Muscle layer of duodenum (tissue), 2 donors: ENCODE data around the gene ZNF689.
A peak's percentile ranks its signal among the peaks of the same experiment; 100 is the strongest.

Source experiments
- H3K27ac ChIP-seq: one replicate; pipeline ENCODE4 v1.7.0; 2013; ENCODE audit warnings: mild to moderate bottlenecking, low read length
- H3K27me3 ChIP-seq: one replicate; pipeline ENCODE4 v1.7.0; 2013; ENCODE audit warnings: low read depth, mild to moderate bottlenecking, control low read depth, low read length
- H3K36me3 ChIP-seq, 2 donors: one replicate each; pipeline ENCODE4 v1.7.0; 2013; ENCODE audit warnings: low read length in 2 of 2, control low read depth in 1 of 2, mild to moderate bottlenecking in 1 of 2; ENCODE audit not compliant: insufficient read depth in 2 of 2, control insufficient read depth in 1 of 2
- H3K4me1 ChIP-seq, 2 donors: one replicate each; pipeline ENCODE4 v1.7.0; 2013; ENCODE audit warnings: low read length in 2 of 2, mild to moderate bottlenecking in 2 of 2, control low read depth in 1 of 2, moderate library complexity in 1 of 2; ENCODE audit not compliant: insufficient read depth in 2 of 2, control insufficient read depth in 1 of 2
- H3K4me3 ChIP-seq, 2 donors: one replicate each; pipeline ENCODE4 v1.7.0; 2013; ENCODE audit warnings: low read length in 2 of 2, low read depth in 1 of 2, mild to moderate bottlenecking in 1 of 2
- H3K9me3 ChIP-seq, 2 donors: one replicate each; pipeline ENCODE4 v1.7.0; 2013; ENCODE audit warnings: low read length in 2 of 2, control low read depth in 1 of 2, mild to moderate bottlenecking in 1 of 2; ENCODE audit not compliant: control insufficient read depth in 1 of 2
- donor health status: healthy.

ZNF689 gene

DNA sequence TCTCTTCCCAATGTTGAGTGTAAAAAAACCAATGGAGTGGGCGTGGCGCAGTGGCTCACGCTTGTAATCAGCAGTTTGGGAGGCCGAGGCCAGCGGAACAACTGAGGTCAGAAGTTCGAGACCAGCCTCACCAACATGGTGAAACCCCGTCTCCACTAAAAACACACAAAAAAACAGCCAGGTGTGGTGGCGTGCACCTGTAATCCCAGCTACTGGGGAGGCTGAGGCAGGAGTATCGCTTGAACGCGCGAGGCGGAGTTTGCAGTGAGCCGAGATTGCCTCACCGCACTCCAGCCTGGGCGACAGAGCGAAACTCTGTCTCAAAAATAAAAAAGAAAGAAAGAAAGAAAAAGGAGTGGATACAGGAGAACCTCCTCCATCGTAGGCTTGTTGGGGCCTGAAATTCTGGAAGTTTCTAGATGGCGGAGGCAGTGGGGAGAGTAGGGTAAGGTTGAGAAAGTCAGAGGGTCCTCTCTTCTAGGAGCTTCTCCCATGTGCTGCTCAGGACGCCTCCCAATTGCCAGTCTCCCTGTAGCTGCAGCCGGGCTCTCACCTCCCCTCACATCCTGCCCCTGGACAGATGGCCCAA is 51.3 kb downstream of the ZNF689 start:
- Histone ChIP-seq H3K4me1 (peaks cover 0 to 17% of the 10 kb centered on the region in 2 donors), H3K27ac (peak overlapping the region; percentile 60), H3K36me3 (peaks cover 3 to 10% of the 10 kb centered on the region in 2 donors), H3K9me3 (no peaks in the 10 kb centered on the region), H3K4me3 (peak overlapping the region; percentile 53 to 85), H3K27me3 (no peaks in the 10 kb centered on the region)

DNA sequence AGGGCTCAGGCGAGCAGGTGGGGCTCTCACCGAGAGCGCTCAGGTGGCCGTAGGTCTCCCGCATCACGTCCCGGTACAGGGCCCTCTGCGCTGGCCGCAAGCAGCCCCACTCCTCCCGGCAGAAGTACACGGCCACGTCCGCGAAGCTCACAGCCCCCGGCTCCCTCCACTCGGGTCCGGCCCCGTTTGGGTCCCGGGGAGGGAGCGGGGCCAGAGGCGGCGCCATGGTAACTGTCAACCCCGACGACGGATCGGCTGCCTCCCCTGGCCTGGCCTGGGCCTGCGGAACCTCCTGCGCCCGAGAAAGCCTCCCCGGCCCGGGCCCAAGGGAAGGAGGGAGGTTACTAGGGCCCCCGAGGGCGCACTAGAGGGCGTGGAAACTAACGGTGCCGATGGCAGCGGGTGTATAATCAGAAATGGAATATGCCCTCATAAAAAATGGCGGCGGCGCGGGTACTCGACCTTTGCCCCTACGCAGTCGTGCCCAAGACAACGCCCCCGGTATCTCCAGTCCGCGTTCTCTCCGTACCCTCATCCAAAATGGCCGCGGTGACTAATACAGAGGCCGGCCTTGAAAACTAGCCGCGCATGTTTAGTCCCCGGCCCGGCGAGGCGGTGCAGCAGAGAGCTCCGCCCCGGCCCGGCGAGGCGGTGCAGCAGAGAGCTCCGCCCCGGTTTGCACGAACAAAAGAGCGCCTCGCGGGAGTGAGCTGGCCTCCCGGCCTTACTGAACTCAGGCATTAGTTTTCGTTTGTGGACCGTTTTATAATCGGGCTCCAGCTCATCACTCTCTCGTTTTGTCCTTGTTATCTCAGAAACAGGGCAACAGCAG is 52.0 kb downstream of the ZNF689 start, which contains the start of gene ZNF764:
ZNF764 (minus strand) TSS at position 418 of the 832 bp plus-strand sequence; CDS start at position 226, 192 bp downstream.
- peaks cover 3 to 10% of the 10 kb centered on the region in 2 donors for H3K36me3 ChIP-seq
- no peaks in the 10 kb centered on the region for H3K27me3 ChIP-seq
- peak within 1 kb of the TSS; percentile 66 to 85 for H3K4me3 ChIP-seq
- H3K9me3 ChIP-seq, result no peaks in the 10 kb centered on the region
- peaks cover 2 to 20% of the 10 kb centered on the region in 2 donors for H3K4me1 ChIP-seq
- peak within 1 kb of the TSS; percentile 72 for H3K27ac ChIP-seq

DNA sequence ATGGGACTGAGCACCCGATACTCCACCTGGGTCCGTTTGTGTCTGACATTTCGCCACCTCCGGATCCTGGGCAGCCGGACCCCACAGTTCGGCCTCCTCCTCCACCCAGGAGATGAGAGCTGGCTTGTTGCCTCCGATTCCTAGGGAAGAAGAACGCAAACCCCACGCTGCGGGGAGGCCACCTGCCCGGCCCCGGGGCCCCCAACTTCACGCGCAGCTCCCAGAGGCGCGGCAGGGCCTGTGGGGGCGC is 52.6 kb downstream of the ZNF689 start:
- Histone ChIP-seq H3K9me3 (no peaks in the 10 kb centered on the region), H3K27ac (peak overlapping the region; percentile 72), H3K27me3 (no peaks in the 10 kb centered on the region), H3K36me3 (peaks cover 9 to 15% of the 10 kb centered on the region in 2 donors), H3K4me3 (peak overlapping the region; percentile 66 to 85), H3K4me1 (peaks cover 6 to 20% of the 10 kb centered on the region in 2 donors)

- Histone ChIP-seq H3K36me3 (peaks cover 10 to 17% of the 10 kb centered on the region in 2 donors), H3K4me1 (peaks cover 6 to 17% of the 10 kb centered on the region in 2 donors), H3K4me3 (no peak overlapping the region), H3K27ac (no peak overlapping the region), H3K9me3 (no peaks in the 10 kb centered on the region), H3K27me3 (no peaks in the 10 kb centered on the region)
Measured at GRCh38 chr16:30556125-30556473, 54.1 kb downstream of the ZNF689 start.

- Histone ChIP-seq H3K4me1 (peaks cover 6 to 14% of the 10 kb centered on the region in 2 donors), H3K4me3 (no peak overlapping the region), H3K27me3 (no peaks in the 10 kb centered on the region), H3K9me3 (no peaks in the 10 kb centered on the region), H3K27ac (no peak overlapping the region), H3K36me3 (peaks cover 10 to 17% of the 10 kb centered on the region in 2 donors)
Measured at GRCh38 chr16:30555315-30556124, 54.7 kb downstream of the ZNF689 start.

DNA sequence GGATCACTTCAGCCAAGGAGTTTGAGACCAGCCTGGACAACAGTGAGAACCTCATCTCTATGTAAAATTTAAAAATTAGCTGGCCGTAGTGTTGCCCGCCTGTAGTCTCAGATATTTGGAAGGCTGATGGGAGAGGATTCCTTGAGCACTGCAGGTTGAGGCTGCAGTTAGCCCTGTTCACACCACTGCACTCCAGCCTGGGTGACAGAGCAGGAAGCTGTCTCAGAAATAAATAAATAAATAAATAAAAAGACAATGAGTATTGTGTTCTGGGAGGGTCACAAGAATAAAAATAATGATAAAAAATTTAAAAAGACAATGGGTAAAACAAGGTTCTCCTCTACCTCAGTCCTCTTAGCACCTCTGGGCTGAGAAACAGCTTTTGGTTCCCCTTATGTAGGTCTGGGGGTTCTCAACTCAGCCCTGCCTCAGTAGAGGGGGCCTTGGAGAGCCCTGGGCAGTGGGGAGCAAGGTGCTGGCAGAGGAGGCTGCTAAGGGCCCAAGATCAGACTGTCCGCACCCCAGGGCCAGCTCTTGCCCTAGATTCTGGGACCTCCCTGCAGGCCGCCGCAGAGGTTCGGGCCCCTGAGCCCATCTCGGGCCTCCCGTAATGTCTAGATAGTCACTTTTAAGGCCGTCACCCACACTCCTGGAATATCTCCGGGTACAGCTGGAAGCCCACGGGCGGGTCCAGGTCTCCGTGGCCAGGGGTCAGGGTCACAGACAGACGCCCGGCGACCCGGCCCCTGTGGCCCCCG is 55.5 kb downstream of the ZNF689 start:
- peaks cover 6 to 14% of the 10 kb centered on the region in 2 donors for H3K4me1 ChIP-seq
- H3K27ac ChIP-seq, result no peak overlapping the region
- no peak overlapping the region for H3K4me3 ChIP-seq
- H3K27me3 ChIP-seq, result no peaks in the 10 kb centered on the region
- H3K36me3 ChIP-seq, result peaks cover 10 to 17% of the 10 kb centered on the region in 2 donors
- H3K9me3 ChIP-seq, result no peaks in the 10 kb centered on the region

- Histone ChIP-seq H3K36me3 (peaks cover 10 to 17% of the 10 kb centered on the region in 2 donors), H3K4me3 (no peak overlapping the region), H3K4me1 (peaks cover 6 to 14% of the 10 kb centered on the region in 2 donors), H3K27ac (no peak overlapping the region), H3K9me3 (no peaks in the 10 kb centered on the region), H3K27me3 (no peaks in the 10 kb centered on the region)
Measured at GRCh38 chr16:30553393-30553899, 56.7 kb downstream of the ZNF689 start.

DNA sequence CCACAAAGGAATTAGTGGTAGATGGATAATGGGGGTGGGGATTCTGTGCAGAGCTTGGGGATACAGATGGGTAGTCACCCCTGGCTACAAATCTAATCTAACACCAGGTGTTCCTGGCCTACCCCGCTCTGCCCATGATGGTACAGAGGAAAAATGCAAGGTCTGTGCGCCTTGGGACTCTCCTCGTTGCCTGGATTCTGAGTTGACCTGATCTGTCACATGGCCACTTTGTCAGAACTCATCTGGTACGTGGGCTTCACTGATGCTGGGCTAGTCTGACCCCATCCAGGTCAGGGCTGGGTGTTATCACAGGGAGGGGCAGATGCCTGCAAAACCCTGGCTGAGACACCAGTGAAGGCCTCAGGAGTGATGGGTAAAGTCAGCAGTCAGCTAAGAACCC is 57.2 kb downstream of the ZNF689 start:
- Histone ChIP-seq H3K4me3 (no peak overlapping the region), H3K27me3 (no peaks in the 10 kb centered on the region), H3K27ac (no peak overlapping the region), H3K4me1 (peaks cover 6 to 14% of the 10 kb centered on the region in 2 donors), H3K9me3 (no peaks in the 10 kb centered on the region), H3K36me3 (peaks cover 10 to 17% of the 10 kb centered on the region in 2 donors)
